Measurements from ENCODE around the gene TPI1.
"Not testable (repeated sequence)": the region's sequence is repeated elsewhere in the genome, so short reads cannot be mapped to it uniquely, and the experiment has no call there.

Gene TPI1

DNA sequence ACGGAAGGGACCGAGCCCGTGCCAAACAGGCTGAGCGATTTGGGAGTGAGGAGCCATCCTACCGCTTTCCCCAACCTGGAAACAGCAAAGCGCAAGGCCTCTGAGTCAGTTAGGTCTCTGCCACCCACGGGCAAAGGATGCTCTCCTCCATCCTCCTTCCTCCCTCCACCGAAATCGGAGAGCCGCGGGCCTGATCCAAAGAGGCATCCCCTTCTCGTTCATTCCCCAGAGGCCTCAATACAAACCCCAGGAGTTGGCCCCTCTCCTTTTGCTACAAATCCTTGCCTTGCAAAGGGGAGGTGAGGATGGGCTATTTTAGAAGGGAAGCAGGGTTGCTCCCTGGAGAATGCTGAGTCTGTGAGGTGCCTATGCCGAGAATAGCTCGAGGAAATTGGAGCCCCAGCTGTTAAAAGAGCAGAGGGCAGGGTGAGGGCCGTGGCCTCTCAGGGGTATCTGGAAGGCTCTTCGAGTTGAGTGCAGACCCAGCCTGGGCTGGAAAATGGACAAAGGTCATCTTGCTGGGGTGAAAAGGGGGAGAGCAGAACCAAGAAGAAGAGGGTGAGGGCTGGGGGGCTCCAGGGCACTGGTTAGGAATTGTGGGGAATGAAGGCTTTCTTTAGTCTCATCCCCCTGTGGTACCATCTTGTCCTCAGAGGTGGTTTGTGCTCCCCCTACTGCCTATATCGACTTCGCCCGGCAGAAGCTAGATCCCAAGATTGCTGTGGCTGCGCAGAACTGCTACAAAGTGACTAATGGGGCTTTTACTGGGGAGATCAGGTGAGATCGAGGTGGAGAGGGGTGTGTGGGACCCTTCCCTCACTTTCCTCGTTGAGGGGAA lies 1.1 kb downstream of the TPI1 start:
- DNase-seq (ENCODE audit: low spot score) = no peak

DNA sequence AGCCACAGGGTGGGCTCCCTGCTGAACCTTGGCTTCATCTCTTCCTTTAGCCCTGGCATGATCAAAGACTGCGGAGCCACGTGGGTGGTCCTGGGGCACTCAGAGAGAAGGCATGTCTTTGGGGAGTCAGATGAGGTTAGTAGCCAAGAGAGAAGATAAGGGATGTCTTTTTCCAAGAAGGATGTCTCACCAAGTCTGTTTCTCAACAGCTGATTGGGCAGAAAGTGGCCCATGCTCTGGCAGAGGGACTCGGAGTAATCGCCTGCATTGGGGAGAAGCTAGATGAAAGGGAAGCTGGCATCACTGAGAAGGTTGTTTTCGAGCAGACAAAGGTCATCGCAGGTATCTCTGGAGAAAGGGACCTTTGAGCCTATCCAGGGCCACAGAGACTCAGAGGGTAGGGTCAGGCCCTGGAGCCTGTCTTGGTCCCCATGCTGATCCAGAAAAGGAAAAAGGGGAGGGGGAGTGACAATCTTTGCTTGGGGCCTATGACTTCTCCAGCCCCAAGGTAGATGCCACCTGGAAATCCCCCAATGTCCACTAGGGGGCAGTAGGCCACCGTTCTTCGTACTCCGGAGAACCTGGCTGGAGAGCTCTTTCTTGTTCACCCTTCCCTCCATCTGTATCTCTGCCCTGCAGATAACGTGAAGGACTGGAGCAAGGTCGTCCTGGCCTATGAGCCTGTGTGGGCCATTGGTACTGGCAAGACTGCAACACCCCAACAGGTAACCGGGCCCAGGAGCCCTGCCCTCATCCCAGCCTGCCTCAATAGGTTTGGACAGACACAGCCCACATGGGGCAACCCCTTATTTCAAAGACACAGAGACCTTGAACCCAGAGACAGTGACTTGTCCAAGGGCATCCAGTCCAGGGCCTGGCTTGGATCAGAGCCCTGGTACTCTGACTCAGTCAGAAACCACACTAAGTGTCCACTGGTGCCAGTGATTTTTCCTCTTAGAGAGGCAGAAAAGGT lies 2.0 kb downstream of the TPI1 start:
- FAIRE-seq (no peak), DNase-seq (ENCODE audit: low spot score) (peak; percentile 67)

More for the DNA sequence above, 1.1 kb downstream of the TPI1 start:
- FAIRE-seq = no peak

DNA sequence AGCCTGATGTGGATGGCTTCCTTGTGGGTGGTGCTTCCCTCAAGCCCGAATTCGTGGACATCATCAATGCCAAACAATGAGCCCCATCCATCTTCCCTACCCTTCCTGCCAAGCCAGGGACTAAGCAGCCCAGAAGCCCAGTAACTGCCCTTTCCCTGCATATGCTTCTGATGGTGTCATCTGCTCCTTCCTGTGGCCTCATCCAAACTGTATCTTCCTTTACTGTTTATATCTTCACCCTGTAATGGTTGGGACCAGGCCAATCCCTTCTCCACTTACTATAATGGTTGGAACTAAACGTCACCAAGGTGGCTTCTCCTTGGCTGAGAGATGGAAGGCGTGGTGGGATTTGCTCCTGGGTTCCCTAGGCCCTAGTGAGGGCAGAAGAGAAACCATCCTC lies 3.0 kb downstream of the TPI1 start:
- not testable (repeated sequence) for FAIRE-seq; DNase-seq (ENCODE audit: low spot score)

DNA sequence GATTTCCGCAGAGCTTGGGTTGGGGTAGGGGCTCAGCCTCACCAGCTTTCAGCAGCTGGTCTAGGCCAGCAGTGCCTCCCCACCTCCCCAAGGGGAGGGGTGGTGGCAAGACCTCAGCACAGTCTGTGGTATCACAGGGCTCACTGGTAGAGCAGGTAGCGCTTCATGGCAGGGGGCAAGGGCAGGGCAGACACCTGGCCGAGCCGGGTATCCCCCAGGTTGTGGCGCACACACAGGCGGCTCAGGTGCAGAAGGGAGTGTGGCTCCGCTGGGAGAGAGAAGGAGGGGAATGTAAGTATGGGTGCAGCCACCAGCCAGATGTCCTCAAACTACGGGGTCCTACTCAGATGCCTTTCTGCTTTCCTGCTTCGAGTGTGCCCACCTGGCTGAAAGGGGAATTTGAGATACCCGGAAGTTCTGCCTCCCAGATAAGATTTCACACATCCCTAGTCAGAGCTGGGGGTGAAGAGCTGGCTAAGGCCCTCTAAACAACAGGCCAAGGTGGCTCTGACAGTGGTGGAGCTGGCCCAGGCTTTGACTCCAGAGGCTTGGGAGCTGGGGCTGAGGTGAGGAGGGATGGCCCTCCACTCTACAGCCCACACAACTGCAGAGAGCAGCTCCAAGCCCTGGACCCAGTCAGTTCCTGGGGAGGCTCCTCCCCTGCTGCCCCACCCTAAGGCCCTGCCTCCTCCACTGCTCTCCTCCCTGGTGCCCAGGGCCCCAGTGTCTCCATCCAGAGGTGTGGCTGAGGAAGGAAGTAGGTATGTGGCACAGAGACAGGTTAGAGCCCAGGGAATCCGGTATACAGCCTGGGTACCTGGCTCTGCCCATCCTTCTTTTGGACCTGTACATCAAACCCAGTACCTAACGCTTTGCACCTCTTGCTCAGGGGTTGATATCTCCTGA lies 4.0 kb downstream of the TPI1 start:
- DNase-seq (ENCODE audit: low spot score) = peak; percentile 55
- no peak for FAIRE-seq

DNA sequence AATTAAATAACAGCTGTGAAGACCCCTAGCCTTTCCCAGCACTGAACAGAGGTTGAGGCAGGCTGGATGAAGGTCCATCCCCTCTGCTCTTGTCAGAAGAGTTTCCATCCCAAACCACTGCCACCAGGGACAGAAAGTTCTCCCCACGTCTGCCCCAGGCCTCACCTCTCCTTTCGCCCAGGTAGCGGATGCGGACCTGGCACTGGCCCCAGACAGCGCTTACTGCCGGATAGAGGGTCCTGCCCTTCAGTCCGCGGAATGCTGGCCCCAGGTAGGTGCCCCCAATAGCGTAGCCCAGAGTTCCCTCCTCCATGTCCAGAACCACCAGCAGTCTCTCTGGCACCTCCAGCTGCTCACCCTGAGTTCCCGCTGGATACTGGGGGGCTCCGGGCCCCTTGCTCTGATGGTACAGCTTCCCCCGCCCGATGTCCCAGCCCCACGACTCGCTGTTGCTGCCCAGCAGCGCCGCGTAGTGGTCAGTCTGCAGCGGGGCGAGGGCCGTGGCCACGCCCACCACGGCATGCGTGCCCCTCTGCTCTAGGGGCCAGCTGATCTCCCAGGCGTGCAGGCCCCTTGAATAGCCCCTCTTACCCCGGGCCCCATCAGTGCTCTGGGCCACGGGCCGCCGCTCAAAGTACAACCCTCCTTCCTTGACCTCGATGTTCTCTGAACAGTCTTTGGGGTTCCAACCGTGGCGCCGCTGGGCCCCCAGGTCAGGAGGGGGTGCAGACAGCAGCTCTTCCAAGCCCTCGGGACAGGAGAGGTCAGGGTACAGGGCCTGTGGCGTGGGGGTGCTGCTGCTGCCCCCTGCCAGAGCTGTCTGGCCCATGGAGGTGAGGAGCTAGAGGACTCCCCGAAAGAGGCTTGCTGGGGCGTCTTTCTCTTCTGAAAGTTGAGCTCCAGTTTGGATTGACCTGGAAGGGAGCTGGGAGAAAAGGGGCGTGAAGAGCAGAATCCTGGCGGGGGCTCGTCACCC lies 5.0 kb downstream of the TPI1 start:
- no peak for FAIRE-seq
- DNase-seq (ENCODE audit: low spot score) = peak; percentile 59

DNA sequence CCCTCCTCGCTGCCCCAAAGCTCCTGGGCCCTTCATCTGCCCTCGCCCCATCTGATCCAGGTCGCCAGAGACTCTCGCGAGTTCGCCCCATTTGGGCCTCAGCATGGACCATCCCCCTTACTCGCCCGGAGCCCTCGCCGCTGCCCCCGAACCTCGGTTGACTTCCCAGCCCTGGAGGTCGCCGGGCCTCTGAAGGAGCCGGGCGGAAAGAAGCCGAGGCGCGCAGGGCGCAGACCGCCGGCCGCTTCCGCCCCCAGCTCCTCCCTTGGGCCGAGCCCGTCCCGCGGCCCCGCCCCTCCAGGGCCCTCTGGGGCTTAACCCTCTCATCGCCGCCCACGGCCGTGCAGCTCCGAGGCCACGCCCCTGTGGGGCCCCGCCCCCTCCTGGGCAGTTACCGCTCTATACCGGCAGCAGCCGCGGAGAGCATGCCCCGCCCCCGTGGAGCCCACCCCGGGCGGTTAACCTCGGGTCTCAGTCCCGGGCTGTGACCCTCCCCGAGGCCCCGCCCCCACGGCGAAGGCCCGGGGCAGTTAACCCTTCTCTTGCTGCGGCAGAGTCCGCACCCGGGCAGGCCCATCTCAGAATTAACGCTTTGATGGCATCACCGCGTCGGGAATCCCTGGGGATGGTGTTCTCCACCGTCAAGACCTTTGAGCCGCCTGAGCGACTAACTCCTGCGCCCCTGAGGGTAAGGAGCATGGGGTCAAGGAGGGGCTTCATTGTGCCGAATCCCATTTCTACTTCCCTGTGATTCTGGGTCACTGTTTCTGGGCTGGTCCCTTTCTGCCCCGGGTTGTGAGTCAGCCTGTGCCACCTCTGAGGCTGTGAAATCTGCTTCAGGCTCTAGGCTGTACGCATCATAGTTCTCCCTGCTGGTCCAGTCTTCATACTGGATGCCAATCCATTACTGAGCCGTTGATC lies 6.0 kb downstream of the TPI1 start, which contains the start of gene SPSB2:
SPSB2 (minus strand) TSS at position 210 of the 921 bp plus-strand sequence. CDS start 402 bp downstream, outside the sequence.
- DNase-seq (ENCODE audit: low spot score) = peak; percentile 91
- no peak for FAIRE-seq

DNA sequence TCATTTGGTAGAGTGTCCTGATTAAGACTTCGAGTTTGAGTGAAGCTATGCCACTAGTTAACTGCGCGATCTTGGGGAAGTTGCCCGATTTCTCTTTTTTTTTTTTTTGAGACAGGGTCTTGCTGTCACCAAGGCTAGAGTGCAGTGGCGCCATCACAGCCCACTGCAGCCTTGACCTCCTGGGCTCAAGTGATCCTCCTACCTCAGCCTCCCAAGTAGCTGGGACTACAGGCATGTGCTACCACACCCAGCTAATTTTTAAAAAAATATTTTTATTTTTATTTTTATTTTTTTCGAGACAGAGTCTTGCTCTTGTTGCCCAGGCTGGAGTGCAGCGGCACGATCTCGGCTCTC lies 6.7 kb downstream of the TPI1 start:
- DNase-seq (ENCODE audit: low spot score); FAIRE-seq: not testable (repeated sequence)

DNA sequence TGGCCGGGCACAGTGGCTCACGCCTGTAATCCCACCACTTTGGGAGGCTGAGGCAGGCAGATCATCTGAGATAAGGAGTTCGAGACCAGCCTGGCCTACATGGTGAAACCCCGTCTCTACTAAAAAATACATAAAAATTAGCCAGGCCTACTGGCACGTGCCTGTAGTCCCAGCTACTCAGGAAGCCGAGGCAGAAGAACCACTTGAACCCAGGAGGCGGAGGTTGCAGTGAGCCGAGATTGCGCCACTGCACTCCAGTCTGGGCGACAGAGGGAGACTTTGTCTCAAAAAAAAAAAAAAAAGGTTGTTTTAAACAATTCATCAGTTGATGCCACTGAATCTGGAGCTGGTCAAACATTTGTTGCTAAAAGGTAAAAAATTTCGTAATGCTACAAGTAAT lies 12.5 kb downstream of the TPI1 start:
- DNase-seq (ENCODE audit: low spot score); FAIRE-seq: not testable (repeated sequence)

DNA sequence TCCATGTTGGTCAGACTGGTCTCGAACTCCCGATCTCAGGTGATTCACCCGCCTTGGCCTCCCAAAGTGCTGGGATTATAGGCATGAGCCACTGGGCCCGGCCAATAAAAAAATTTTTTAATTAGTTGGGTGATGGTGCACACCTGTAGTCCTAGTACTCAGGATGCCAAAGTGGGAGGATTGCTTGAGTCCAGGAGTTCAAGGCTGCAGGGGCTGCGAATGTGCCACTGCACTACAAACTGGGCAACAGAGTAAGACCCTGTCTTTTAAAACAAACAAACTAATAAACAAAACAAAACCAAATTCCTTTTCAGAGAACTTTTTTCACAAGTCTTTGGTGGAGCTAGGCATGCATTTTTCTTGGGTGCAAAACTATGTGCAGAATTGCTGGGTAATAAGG lies 15.9 kb downstream of the TPI1 start:
- DNase-seq (ENCODE audit: low spot score) (no peak), FAIRE-seq (no peak)

DNA sequence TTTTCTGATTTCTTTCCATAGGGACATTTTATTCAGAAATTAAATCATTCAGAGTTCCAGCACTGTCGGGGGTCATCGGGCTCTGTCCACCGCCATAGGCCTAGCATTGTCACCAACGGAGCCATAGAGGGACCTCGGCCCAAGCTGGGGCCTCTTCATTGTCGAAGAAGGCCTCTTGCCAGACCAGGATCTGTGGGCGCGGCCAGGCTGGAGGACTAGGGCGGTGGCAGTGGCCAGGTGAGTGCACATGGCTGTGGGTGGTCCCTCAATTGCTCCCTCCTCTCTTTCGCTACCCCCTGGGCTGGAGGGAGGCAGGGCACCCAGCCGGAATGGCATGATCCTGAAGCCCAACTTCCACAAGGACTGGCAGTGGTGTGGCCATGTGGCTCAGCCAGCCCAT lies 16.4 kb downstream of the TPI1 start:
- FAIRE-seq = no peak

DNA sequence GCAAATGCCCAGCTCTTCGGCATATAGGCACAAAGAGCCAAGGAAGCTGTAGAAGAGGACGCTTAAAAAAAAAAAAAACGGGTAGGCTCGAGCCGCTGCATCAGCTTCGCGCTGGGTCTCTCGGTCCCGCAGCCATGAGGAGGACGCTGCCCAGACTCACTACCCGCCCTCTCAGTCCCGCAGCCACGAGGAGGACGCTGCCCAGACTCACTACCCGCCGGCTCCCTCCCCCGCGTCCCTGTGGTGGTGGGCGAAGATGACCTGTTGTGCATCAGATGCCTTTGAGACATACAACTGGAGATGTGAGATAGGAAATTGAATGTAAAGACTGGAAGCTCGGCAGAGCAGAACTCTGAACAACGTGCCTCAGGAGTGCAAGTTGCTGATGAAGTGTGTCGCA lies 17.2 kb downstream of the TPI1 start:
- no peak for FAIRE-seq
- DNase-seq (ENCODE audit: low spot score) = no peak

More for the DNA sequence above, 16.4 kb downstream of the TPI1 start:
- DNase-seq (ENCODE audit: low spot score) = no peak

DNA sequence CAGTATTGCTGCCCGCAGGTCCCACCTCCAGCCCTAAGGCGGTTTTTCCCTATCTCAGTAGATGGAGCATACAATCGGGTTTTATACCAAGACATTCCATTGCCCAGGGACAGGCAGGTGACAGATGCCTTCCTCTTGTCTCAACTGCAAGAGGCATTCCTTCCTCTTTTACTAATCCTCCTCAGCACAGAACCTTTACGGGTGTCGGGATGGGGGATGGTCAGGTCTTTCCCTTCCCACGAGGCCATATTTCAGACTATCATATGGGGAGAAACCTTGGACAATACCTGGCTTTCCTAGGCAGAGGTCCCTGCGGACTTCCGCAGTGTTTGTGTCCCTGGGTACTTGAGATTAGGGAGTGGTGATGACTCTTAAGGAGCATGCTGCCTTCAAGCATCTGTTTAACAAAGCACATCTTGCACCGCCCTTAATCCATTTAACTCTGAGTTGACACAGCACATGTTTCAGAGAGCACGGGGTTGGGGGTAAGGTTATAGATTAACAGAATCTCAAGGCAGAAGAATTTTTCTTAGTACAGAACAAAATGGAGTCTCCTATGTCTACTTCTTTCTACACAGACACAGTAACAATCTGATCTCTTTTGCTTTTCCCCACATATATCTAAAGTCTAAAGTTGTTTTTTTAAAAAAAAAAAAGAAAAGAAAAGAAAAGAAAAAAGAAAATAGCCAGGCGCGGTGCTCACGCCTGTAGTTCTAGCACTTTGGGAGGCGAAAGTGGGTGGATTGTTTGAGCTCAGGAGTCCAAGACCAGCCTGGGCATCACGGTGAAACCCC lies 19.1 kb downstream of the TPI1 start:
- DNase-seq (ENCODE audit: low spot score); FAIRE-seq: not testable (repeated sequence)

DNA sequence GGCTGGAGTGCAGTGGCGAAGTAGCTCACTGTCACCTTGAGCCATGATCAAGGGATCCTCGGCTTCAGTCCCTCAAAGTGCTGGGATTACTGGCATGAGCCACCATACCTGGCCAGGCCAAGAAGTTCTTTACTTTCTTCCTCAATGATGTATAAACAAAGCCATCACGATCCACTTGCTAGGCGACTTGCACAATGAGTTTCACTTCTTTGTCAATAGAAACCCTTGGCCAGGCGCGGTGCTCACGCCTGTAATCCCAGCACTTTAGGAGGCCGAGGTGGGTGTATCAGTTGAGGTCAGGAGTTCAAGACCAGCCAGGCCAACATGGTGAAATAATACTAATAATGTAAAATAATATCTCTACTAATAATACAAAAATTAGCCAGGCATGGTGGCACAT lies 20.1 kb downstream of the TPI1 start:
- DNase-seq (ENCODE audit: low spot score) = no peak
- FAIRE-seq = no peak

DNA sequence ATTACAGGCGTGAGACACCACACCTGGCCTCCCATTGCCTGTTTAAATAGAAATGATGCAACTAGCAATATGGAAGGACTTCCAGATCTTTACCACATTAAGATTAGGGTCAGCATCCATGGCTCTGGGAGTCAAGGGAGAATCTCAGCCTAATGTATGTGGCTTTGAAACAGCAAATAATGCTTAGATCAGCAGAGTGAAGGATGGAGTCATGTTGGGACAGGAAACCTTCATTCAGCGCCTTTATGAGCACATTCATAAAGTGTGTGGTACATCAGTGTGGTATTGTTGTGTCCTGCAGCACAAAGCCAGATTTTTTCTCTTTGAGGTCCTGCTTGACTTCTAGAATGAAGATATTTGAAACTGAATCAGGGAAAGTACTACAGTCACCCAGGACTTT lies 21.0 kb downstream of the TPI1 start:
- DNase-seq (ENCODE audit: low spot score) = no peak
- FAIRE-seq = no peak

DNA sequence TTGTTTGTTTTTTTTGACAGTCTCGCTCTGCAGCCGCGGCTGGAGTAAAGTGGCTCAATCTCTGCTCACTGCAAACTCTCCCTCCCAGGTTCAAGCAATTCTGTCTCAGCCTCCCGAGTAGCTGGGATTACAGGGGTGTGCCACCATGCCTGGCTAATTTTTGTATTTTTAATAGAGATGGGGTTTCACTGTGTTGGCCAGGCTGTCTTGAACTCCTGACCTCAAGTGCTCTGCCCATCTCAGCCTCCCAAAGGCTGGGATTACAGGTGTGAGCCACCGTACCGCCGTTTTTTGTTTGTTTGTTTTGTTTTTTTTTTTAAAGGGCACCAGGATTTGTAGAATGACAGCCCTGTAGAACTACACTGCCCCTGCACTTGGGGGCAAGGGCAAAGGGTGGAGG lies 21.5 kb downstream of the TPI1 start:
- DNase-seq (ENCODE audit: low spot score); FAIRE-seq: not testable (repeated sequence)

DNA sequence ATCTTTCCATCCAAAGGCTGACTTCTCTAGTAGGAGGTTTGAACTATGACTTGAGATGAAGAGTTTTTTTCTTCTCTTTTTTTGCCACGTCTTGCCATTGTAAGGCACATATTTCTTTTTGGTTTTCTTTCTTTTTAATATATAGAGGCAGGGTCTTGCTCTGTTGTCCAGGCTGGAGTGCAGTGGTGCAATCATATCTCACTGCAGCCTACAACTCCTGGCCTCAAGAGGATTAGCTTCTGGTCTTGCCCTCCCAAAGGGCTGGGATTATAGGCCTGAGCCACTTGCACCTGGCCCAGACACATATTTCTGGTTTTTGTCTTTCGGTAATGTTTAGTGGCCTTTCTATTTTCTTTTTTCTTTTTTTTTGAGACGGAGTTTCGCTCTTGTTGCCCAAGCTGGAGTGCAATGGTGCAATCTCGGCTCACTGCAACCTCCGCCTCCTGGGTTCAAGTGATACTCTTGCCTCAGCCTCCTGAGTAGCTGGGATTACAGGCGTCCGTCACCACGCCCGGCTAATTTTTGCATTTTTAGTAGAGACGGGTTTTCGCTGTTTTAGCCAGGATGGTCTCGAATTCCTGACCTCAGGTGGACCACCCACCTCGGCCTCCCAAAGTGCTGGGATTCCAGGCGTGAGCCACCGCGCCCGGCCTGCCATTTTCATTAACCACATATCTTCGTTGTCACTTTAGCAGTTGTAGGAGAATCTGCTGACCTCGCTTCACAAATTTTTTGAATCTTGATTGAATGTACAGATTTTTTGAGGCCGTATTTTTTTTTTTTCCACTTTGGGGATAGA lies 22.6 kb downstream of the TPI1 start:
- FAIRE-seq; DNase-seq (ENCODE audit: low spot score): not testable (repeated sequence)
